DOHH2 (cell line): Measurements from ENCODE around the gene TEX261.

ENCODE experiments used
- H3F3A ChIP-seq: fragments of 200-600 bp; sonication (generic), shearing (Covaris generic); 2 replicates; pipeline ENCODE4 v1.6.0; 2016; ENCODE audit warnings: antibody characterized with exemption, mild to moderate bottlenecking; ENCODE audit not compliant: control insufficient read depth, insufficient read depth
- H3K27ac ChIP-seq: fragments of 200-600 bp; sonication (generic); 2 replicates; pipeline ENCODE4 v1.5.1; 2014; ENCODE audit warnings: low read depth, mild to moderate bottlenecking, low read length, moderate library complexity
- H3K27me3 ChIP-seq: fragments of 200-600 bp; sonication (generic); 2 replicates; pipeline ENCODE4 v1.6.1; 2014; ENCODE audit warnings: mild to moderate bottlenecking, low read length, mixed read lengths; ENCODE audit not compliant: control insufficient read depth
- H3K36me3 ChIP-seq: fragments of 200-600 bp; sonication (generic); 2 replicates; pipeline ENCODE4 v1.6.1; 2014; ENCODE audit warnings: mild to moderate bottlenecking, low read length, moderate library complexity, mixed read lengths; ENCODE audit not compliant: control insufficient read depth
- H3K4me1 ChIP-seq: fragments of 200-600 bp; sonication (generic); 2 replicates; pipeline ENCODE4 v1.6.1; 2014; ENCODE audit warnings: mild to moderate bottlenecking, low read length, mixed read lengths; ENCODE audit not compliant: control insufficient read depth
- H3K4me2 ChIP-seq: fragments of 200-600 bp; sonication (generic); 2 replicates; pipeline ENCODE4 v1.6.0; 2014; ENCODE audit warnings: mild to moderate bottlenecking, low read length, moderate library complexity
- H3K4me3 ChIP-seq: fragments of 200-600 bp; sonication (generic); 2 replicates; pipeline ENCODE4 v1.5.1; 2014; ENCODE audit warnings: mild to moderate bottlenecking, low read length, mixed read lengths
- H3K79me2 ChIP-seq: fragments of 200-600 bp; sonication (generic); 2 replicates; pipeline ENCODE4 v1.6.1; 2014; ENCODE audit warnings: mild to moderate bottlenecking, low read length, mixed read lengths; ENCODE audit not compliant: control insufficient read depth
- H3K9me2 ChIP-seq: fragments of 200-600 bp; sonication (generic); replicated peaks from 2 replicates; pipeline ENCODE4 v1.6.1; 2014; ENCODE audit warnings: mild to moderate bottlenecking, low read length, mixed read lengths; ENCODE audit not compliant: control insufficient read depth
- H3K9me3 ChIP-seq: fragments of 200-600 bp; sonication (generic); 2 replicates; pipeline ENCODE4 v1.6.1; 2014; ENCODE audit warnings: antibody characterized with exemption, low read length, mixed read lengths; ENCODE audit not compliant: control insufficient read depth, insufficient read depth
- H4K20me1 ChIP-seq: fragments of 200-600 bp; sonication (generic); 2 replicates; pipeline ENCODE4 v1.6.0; 2014; ENCODE audit warnings: low read depth, mild to moderate bottlenecking, antibody characterized with exemption, low read length, moderate library complexity; ENCODE audit not compliant: control insufficient read depth, insufficient read depth
- EZH2phosphoT487 ChIP-seq: fragments of 200-600 bp; sonication (generic); IDR thresholded peaks from 2 replicates; pipeline ENCODE4 v1.6.1; 2017; ENCODE audit warnings: borderline replicate concordance, mild to moderate bottlenecking, antibody characterized with exemption, low read length, moderate library complexity, mixed read lengths
- TF ChIP-seq, protein P1 (sequence below): fragments of 200-600 bp; sonication (generic); IDR thresholded peaks from one replicate; pipeline ENCODE4 v1.5.1; 2014; ENCODE audit warnings: antibody characterized with exemption, mild to moderate bottlenecking, low read depth, low read length; ENCODE audit not compliant: poor library complexity, severe bottlenecking

The TEX261 gene

DNA sequence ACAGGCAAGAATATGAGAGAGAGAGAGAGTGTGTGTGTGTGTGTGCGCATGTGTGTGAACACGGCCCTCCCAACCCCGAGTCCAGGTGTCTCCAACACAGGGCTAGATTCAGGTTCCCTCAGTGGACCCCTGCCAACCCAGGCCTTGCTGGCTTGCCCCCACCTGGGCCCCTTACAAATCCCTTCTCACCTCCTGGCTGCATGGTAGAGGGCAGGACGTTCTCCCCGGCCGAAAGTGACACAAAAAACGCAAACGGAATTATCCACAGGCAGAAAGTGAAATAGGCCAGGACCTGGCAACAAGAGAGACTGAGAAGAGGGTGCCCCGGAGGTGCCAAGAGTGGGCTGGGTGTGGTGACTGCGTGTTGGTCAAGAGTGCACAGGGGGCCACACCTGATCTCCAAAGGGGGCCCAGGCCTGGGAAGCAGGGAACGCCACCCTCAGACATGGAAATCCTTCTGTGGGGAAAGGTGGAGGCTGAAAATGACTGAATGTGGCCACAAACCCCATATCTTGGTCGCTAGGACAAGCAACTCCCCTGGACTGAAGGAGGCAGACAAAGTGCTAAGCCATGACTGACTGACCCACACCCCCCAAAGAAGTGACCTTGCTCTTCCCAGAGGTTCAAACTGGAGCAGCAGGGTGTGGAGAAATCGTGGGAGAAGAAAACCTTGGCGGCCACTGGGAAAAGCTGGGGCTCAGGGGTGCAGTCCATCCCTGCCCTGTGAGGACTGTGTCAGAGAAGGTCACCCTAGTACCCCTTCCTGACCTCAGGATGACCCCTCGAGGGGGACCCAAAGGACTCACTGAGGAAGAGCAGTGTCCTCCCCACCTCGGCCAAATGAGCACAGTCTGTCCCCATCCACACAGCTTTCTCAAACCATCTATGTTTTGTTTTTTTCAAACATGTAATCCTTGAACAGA, 5.7 kb downstream of the TEX261 start:
- no peak overlapping the region for H3K4me3 ChIP-seq
- H3K79me2 ChIP-seq, result peaks cover 29% of the 10 kb centered on the region
- TF ChIP-seq, protein P1, sequence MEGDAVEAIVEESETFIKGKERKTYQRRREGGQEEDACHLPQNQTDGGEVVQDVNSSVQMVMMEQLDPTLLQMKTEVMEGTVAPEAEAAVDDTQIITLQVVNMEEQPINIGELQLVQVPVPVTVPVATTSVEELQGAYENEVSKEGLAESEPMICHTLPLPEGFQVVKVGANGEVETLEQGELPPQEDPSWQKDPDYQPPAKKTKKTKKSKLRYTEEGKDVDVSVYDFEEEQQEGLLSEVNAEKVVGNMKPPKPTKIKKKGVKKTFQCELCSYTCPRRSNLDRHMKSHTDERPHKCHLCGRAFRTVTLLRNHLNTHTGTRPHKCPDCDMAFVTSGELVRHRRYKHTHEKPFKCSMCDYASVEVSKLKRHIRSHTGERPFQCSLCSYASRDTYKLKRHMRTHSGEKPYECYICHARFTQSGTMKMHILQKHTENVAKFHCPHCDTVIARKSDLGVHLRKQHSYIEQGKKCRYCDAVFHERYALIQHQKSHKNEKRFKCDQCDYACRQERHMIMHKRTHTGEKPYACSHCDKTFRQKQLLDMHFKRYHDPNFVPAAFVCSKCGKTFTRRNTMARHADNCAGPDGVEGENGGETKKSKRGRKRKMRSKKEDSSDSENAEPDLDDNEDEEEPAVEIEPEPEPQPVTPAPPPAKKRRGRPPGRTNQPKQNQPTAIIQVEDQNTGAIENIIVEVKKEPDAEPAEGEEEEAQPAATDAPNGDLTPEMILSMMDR, result no peak
- TF ChIP-seq EZH2phosphoT487, result no peak
- H3F3A ChIP-seq, result no peaks in the 10 kb centered on the region
- peaks cover 6% of the 10 kb centered on the region for H4K20me1 ChIP-seq
- no peak overlapping the region for H3K4me2 ChIP-seq
- H3K4me1 ChIP-seq, result peaks cover 28% of the 10 kb centered on the region
- H3K27me3 ChIP-seq, result no peaks in the 10 kb centered on the region
- peaks cover 73% of the 10 kb centered on the region for H3K36me3 ChIP-seq
- H3K27ac ChIP-seq, result no peak overlapping the region
- no peaks in the 10 kb centered on the region for H3K9me2 ChIP-seq
- H3K9me3 ChIP-seq, result no peaks in the 10 kb centered on the region

DNA sequence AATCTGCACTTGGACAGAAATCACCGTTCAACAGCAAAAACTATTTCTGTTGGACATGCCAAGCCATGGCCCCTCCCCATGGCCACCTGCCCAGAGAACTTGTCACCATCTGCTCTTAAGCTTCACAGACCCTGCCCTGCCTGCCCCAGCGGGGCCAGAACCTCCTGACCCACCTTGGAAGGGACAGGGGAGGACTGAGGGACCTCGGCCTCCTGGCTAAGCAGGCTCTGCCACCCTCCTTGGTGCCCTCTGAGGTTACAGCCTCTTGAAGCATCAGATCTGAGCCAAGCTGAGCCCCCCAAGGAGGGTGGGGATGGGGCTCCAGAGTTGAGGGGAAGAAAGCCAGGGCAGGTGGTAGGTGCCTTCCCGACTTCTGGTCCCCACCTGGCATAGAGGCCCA, 6.5 kb downstream of the TEX261 start:
- Histone ChIP-seq H3K36me3 (peaks cover 75% of the 10 kb centered on the region), H3K9me2 (no peaks in the 10 kb centered on the region), H3K4me3 (no peak overlapping the region), H4K20me1 (no peaks in the 10 kb centered on the region; the same call in 1 of the 2 replicates), H3K4me1 (peaks cover 20% of the 10 kb centered on the region), H3K9me3 (no peaks in the 10 kb centered on the region), H3K27me3 (no peaks in the 10 kb centered on the region), H3F3A (no peaks in the 10 kb centered on the region), H3K79me2 (peaks cover 21% of the 10 kb centered on the region), H3K27ac (no peak overlapping the region), H3K4me2 (no peak overlapping the region)
- no peak for TF ChIP-seq EZH2phosphoT487
- TF ChIP-seq, protein P1, result no peak

DNA sequence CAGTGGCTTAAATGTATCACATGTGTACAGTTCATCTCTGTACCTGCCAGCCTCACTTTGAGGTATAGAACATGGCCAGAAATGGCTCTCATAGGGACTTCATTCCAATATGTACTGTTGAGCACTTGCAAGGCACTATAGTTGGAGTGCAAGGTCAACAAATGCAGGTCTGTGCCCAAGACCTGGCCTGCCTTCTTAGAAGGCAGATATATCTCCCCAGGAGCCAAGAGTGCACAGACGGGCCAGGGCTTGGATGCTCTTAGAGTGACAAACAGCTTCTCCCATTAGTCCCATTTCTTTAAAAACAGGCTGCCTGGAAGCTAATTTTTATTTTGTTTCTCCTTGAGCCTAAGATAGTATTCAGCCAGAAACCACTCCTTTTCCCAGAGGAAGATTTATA, 7.3 kb downstream of the TEX261 start:
- Histone ChIP-seq H3K36me3 (peaks cover 70% of the 10 kb centered on the region), H3K4me1 (peaks cover 15% of the 10 kb centered on the region), H3K9me3 (no peaks in the 10 kb centered on the region), H3K27me3 (no peaks in the 10 kb centered on the region), H3K4me2 (no peak overlapping the region), H4K20me1 (no peaks in the 10 kb centered on the region), H3K27ac (no peak overlapping the region), H3K9me2 (no peaks in the 10 kb centered on the region), H3K4me3 (no peak overlapping the region), H3K79me2 (peaks cover 13% of the 10 kb centered on the region), H3F3A (no peaks in the 10 kb centered on the region)
- TF ChIP-seq, protein P1, result no peak
- TF ChIP-seq EZH2phosphoT487, result no peak
